GM23338 (cell line): ENCODE measurements around the gene WWOX. TPM values are rescaled to one million over a fixed set of nuclear protein-coding genes. Genes with fewer than 3 reads are reported as not detected.

Experiments used
- JUNB ChIP-seq: IDR thresholded peaks from one replicate; pipeline ENCODE4 v1.6.1; 2016; ENCODE audit warnings: antibody characterized with exemption; ENCODE audit not compliant: unreplicated experiment
- POLR2AphosphoS5 ChIP-seq: IDR thresholded peaks from 2 replicates; pipeline ENCODE4 v1.6.1; 2016; ENCODE audit warnings: antibody characterized with exemption, low read depth
- REST ChIP-seq: IDR thresholded peaks from one replicate; pipeline ENCODE4 v1.6.1; 2018; ENCODE audit warnings: antibody characterized with exemption; ENCODE audit not compliant: unreplicated experiment
- ZNF114 ChIP-seq: fragments of 250-450 bp; sonication (Bioruptor Pico); IDR thresholded peaks from 2 replicates; pipeline ENCODE4 v1.5.0; 2020; ENCODE audit warnings: mild to moderate bottlenecking, moderate library complexity
- polyA plus RNA-seq: library from polyadenylated mRNA; unstranded; fragments of >200 nt; fragmentation: Nextera tagmentation; extraction: Ambion mirVana; gene quantifications from 2 replicates; pipeline ENCODE4 v1.2.1, GENCODE V29; 2016
- total RNA-seq: library from RNA; depleted of rRNA; stranded (reverse); fragments of >200 nt; shearing (Covaris generic); gene quantifications from 2 replicates; pipeline ENCODE4 v1.2.3, GENCODE V29; 2014
- TF ChIP-seq, protein P1 (sequence below): fragments of 250-450 bp; sonication (Bioruptor Pico); IDR thresholded peaks from 2 replicates; pipeline ENCODE4 v1.5.0; 2020; ENCODE audit warnings: mild to moderate bottlenecking, moderate library complexity

WWOX gene
- total and polyA plus RNA-seq, 2 experiments from 2014 or later = 10.0 to 19.3 TPM

DNA sequence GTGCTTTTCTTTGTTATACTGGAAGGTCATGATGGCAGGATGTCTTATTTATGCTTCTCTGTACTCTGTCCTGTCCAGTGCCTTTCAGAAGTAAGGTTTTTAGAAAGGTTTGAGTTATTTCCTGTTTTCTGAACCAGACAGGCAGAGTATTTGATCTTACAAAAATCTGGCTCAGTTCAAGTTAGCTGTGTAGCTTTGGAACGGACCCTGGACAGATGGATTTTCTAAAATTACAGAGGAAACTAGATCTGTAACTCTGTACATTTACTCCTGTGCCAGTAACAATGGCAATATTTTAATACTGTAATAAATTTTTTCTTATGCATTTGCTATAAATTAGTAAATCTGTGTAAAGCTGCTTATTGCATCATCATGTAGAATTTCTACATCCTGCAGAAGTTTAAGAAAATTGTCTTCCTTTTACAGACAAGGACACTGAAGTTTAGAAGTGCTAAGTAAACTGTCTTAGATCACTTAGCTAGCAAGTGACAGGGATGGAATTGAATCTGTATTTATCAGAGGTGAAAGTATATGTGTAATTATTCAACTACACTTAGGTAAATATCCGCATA, 347.6 kb downstream of the WWOX start (continued):
- no peak for TF ChIP-seq REST
- TF ChIP-seq JUNB = no peak
- TF ChIP-seq, protein P1, sequence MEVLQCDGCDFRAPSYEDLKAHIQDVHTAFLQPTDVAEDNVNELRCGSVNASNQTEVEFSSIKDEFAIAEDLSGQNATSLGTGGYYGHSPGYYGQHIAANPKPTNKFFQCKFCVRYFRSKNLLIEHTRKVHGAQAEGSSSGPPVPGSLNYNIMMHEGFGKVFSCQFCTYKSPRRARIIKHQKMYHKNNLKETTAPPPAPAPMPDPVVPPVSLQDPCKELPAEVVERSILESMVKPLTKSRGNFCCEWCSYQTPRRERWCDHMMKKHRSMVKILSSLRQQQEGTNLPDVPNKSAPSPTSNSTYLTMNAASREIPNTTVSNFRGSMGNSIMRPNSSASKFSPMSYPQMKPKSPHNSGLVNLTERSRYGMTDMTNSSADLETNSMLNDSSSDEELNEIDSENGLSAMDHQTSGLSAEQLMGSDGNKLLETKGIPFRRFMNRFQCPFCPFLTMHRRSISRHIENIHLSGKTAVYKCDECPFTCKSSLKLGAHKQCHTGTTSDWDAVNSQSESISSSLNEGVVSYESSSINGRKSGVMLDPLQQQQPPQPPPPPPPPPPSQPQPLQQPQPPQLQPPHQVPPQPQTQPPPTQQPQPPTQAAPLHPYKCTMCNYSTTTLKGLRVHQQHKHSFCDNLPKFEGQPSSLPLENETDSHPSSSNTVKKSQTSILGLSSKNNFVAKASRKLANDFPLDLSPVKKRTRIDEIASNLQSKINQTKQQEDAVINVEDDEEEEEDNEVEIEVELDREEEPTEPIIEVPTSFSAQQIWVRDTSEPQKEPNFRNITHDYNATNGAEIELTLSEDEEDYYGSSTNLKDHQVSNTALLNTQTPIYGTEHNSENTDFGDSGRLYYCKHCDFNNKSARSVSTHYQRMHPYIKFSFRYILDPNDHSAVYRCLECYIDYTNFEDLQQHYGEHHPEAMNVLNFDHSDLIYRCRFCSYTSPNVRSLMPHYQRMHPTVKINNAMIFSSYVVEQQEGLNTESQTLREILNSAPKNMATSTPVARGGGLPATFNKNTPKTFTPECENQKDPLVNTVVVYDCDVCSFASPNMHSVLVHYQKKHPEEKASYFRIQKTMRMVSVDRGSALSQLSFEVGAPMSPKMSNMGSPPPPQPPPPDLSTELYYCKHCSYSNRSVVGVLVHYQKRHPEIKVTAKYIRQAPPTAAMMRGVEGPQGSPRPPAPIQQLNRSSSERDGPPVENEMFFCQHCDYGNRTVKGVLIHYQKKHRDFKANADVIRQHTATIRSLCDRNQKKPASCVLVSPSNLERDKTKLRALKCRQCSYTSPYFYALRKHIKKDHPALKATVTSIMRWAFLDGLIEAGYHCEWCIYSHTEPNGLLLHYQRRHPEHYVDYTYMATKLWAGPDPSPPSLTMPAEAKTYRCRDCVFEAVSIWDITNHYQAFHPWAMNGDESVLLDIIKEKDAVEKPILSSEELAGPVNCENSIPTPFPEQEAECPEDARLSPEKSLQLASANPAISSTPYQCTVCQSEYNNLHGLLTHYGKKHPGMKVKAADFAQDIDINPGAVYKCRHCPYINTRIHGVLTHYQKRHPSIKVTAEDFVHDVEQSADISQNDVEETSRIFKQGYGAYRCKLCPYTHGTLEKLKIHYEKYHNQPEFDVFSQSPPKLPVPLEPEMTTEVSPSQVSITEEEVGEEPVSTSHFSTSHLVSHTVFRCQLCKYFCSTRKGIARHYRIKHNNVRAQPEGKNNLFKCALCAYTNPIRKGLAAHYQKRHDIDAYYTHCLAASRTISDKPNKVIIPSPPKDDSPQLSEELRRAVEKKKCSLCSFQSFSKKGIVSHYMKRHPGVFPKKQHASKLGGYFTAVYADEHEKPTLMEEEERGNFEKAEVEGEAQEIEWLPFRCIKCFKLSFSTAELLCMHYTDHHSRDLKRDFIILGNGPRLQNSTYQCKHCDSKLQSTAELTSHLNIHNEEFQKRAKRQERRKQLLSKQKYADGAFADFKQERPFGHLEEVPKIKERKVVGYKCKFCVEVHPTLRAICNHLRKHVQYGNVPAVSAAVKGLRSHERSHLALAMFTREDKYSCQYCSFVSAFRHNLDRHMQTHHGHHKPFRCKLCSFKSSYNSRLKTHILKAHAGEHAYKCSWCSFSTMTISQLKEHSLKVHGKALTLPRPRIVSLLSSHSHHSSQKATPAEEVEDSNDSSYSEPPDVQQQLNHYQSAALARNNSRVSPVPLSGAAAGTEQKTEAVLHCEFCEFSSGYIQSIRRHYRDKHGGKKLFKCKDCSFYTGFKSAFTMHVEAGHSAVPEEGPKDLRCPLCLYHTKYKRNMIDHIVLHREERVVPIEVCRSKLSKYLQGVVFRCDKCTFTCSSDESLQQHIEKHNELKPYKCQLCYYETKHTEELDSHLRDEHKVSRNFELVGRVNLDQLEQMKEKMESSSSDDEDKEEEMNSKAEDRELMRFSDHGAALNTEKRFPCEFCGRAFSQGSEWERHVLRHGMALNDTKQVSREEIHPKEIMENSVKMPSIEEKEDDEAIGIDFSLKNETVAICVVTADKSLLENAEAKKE (CRISPR knock-in tag) = no peak
- no peak for TF ChIP-seq ZNF114 (CRISPR knock-in tag)
- no peak for TF ChIP-seq POLR2AphosphoS5
